HepG2 (cell line): ENCODE data around the gene TMEM151A. TPM values are rescaled to one million over a fixed set of nuclear protein-coding genes. Genes with fewer than 3 reads are reported as not detected.

Source experiments
- CHD2 ChIP-seq: IDR thresholded peaks from 2 replicates; pipeline ENCODE4 v1.6.1; 2011; ENCODE audit warnings: low read depth, low read length, improper control_type of control experiment
- PHB2 ChIP-seq: fragments of 450-650 bp; IDR thresholded peaks from 2 replicates; pipeline ENCODE4 v1.6.1; 2018; ENCODE audit not compliant: partially characterized antibody
- PRPF4 ChIP-seq: fragments of 200-400 bp; formaldehyde crosslinking; IDR thresholded peaks from 2 replicates; pipeline ENCODE4 v1.6.1; 2016; ENCODE audit warnings: low read length, low read depth; ENCODE audit not compliant: poor library complexity, severe bottlenecking
- SAFB2 ChIP-seq: sonication (generic); formaldehyde crosslinking; IDR thresholded peaks from 2 replicates; pipeline ENCODE4 v1.5.1; 2020; ENCODE audit warnings: missing genetic modification reagents, low read depth, mild to moderate bottlenecking, borderline replicate concordance
- YEATS2 ChIP-seq: sonication (generic); formaldehyde crosslinking; IDR thresholded peaks from 2 replicates; pipeline ENCODE4 v1.4.0; 2020; ENCODE audit warnings: missing genetic modification reagents, borderline replicate concordance
- ZBTB1 ChIP-seq: sonication (generic); formaldehyde crosslinking; IDR thresholded peaks from 2 replicates; pipeline ENCODE4 v1.4.0; 2020; ENCODE audit warnings: missing genetic modification reagents, borderline replicate concordance
- ZNF407 ChIP-seq: sonication (generic); formaldehyde crosslinking; IDR thresholded peaks from one replicate; pipeline ENCODE4 v1.5.1; 2020; ENCODE audit warnings: mild to moderate bottlenecking, missing genetic modification reagents; ENCODE audit errors: not compliant biosample characterization
- polyA plus RNA-seq, 8 experiments: library from polyadenylated mRNA; depleted of rRNA in 3 of 8; stranded (reverse) in 7 of 8; unstranded in 1 of 8; fragments of >200 nt; fragmentation: Illumina TruSeq in 4 of 8; extraction: Trizol in 4 of 8; gene quantifications; 2 replicates each; pipeline versions ENCODE4 v1.2.1 to v1.2.3, GENCODE V29; 2011 to 2016; ENCODE audit warnings: low read depth in 4 of 8, missing spikeins in 1 of 8, mixed read lengths in 1 of 8; ENCODE audit not compliant: insufficient read depth in 1 of 8
- total RNA-seq, 5 experiments: library from RNA; depleted of rRNA; stranded (reverse); fragments of >200 nt; fragmentation: Illumina TruSeq; extraction: Trizol; gene quantifications; 2 replicates each; pipeline ENCODE4 v1.2.3, GENCODE V29; 2016; ENCODE audit warnings: low read depth in 1 of 5

TMEM151A gene
- total and polyA plus RNA-seq, 2 of the 13 experiments (the other 11 are each of a cell fraction or from before 2014, with no cell fraction given) = 0.18 to 0.33 TPM

GRCh38 chr11:66279092-66279734, 12.5 kb upstream of the TMEM151A start (continued):
- TF ChIP-seq ZBTB1 (CRISPR knock-in tag) = no peak
- TF ChIP-seq ZNF407 = no peak
- no peak for TF ChIP-seq PHB2
- TF ChIP-seq YEATS2 (CRISPR knock-in tag) = no peak
- no peak for TF ChIP-seq CHD2
- TF ChIP-seq SAFB2 = no peak
- TF ChIP-seq PRPF4 = no peak
